Neural progenitor cell (in vitro differentiated cells): ENCODE data around the gene SAV1. TPM values are rescaled to one million over a fixed set of nuclear protein-coding genes. Genes with fewer than 3 reads are reported as not detected.
A peak's percentile ranks its signal among the peaks of the same experiment; 100 is the strongest.

ENCODE experiments used
- DNase-seq: peaks from one replicate; pipeline ENCODE4 v3.0.0-alpha.2; 2016; ENCODE audit warnings: low spot score
- H2AFZ ChIP-seq: fragments of 200-600 bp; sonication (generic); replicated peaks from 2 replicates; pipeline ENCODE4 v1.6.1; 2016; ENCODE audit warnings: antibody characterized with exemption
- H3F3A ChIP-seq: fragments of 200-600 bp; sonication (generic); 2 replicates; pipeline ENCODE4 v1.6.1; 2016; ENCODE audit warnings: antibody characterized with exemption, low read depth
- H3K27ac ChIP-seq: fragments of 200-600 bp; sonication (generic); 2 replicates; pipeline ENCODE4 v1.5.1; 2016; ENCODE audit warnings: mild to moderate bottlenecking
- H3K27me3 ChIP-seq: fragments of 200-600 bp; sonication (generic); 2 replicates; pipeline ENCODE4 v1.6.1; 2016; ENCODE audit warnings: mild to moderate bottlenecking, moderate library complexity
- H3K36me3 ChIP-seq: fragments of 200-600 bp; sonication (generic); 2 replicates; pipeline ENCODE4 v1.5.1; 2016
- H3K4me1 ChIP-seq: fragments of 200-600 bp; sonication (generic); 2 replicates; pipeline ENCODE4 v1.6.1; 2016; ENCODE audit warnings: mixed run types
- H3K4me2 ChIP-seq: fragments of 200-600 bp; sonication (generic); 2 replicates; pipeline ENCODE4 v1.6.1; 2016
- H3K4me3 ChIP-seq: fragments of 200-600 bp; sonication (generic); 2 replicates; pipeline ENCODE4 v1.5.1; 2016
- H3K79me2 ChIP-seq: fragments of 200-600 bp; sonication (generic); 2 replicates; pipeline ENCODE4 v1.6.1; 2016; ENCODE audit warnings: low read depth
- H3K9ac ChIP-seq: fragments of 200-600 bp; sonication (generic); 2 replicates; pipeline ENCODE4 v1.6.1; 2016
- H3K9me3 ChIP-seq: fragments of 200-600 bp; sonication (generic); 2 replicates; pipeline ENCODE4 v1.5.1; 2016; ENCODE audit warnings: low read depth
- H4K20me1 ChIP-seq: fragments of 200-600 bp; sonication (generic); 2 replicates; pipeline ENCODE4 v1.6.1; 2016; ENCODE audit warnings: low read depth
- H3K27ac Mint-ChIP-seq: 3 replicates; pipeline ENCODE4 v1.8.0; 2021; ENCODE audit warnings: mixed read lengths
- H3K27me3 Mint-ChIP-seq: 2 replicates; pipeline ENCODE4 v1.8.0; 2022; ENCODE audit warnings: low read depth, mild to moderate bottlenecking, inconsistent platforms, moderate library complexity, mixed read lengths; ENCODE audit not compliant: insufficient read depth
- H3K36me3 Mint-ChIP-seq: 3 replicates; pipeline ENCODE4 v1.8.0; 2021; ENCODE audit warnings: mixed read lengths
- H3K4me1 Mint-ChIP-seq: 3 replicates; pipeline ENCODE4 v1.8.0; 2021; ENCODE audit warnings: mixed read lengths
- H3K4me3 Mint-ChIP-seq: 3 replicates; pipeline ENCODE4 v1.8.0; 2021; ENCODE audit warnings: mild to moderate bottlenecking, moderate library complexity, mixed read lengths
- H3K9me3 Mint-ChIP-seq: 3 replicates; pipeline ENCODE4 v1.8.0; 2020; ENCODE audit warnings: mixed read lengths
- CTCF ChIP-seq: fragments of 200-600 bp; sonication (generic); IDR thresholded peaks from 2 replicates; pipeline ENCODE4 v1.5.1; 2017; ENCODE audit warnings: antibody characterized with exemption, mild to moderate bottlenecking
- EZH2 ChIP-seq: fragments of 200-600 bp; sonication (generic); IDR thresholded peaks from 2 replicates; pipeline ENCODE4 v1.6.1; 2017; ENCODE audit warnings: antibody characterized with exemption, mild to moderate bottlenecking, moderate library complexity
- EZH2phosphoT487 ChIP-seq: fragments of 200-600 bp; sonication (generic); IDR thresholded peaks from 2 replicates; pipeline ENCODE4 v1.6.1; 2017; ENCODE audit warnings: antibody characterized with exemption
- total RNA-seq: library from RNA; depleted of rRNA; stranded (reverse); fragments of >200 nt; gene quantifications from 2 replicates; pipeline ENCODE4 v1.2.3, GENCODE V29; 2015; ENCODE audit warnings: low replicate concordance

Gene SAV1
- total RNA-seq, 1 donor from 2014 or later, result 34.5 TPM

- peak; percentile 33 for DNase-seq
- H3K79me2 ChIP-seq, result peaks cover 78% of the 10 kb centered on the region
- H3K27me3 ChIP-seq, result no peaks in the 10 kb centered on the region
- H3K27ac ChIP-seq, result no peak overlapping the region
- H3K36me3 ChIP-seq, result no peaks in the 10 kb centered on the region
- no peak overlapping the region for H3K4me3 Mint-ChIP-seq
- no peak overlapping the region for H3K4me3 ChIP-seq
- no peaks in the 10 kb centered on the region for H3K27me3 Mint-ChIP-seq
- peaks cover 11% of the 10 kb centered on the region for H3K4me1 Mint-ChIP-seq
- H3K4me1 ChIP-seq, result peaks cover 14% of the 10 kb centered on the region
- H3K9ac ChIP-seq, result no peak overlapping the region
- H3K9me3 Mint-ChIP-seq, result no peaks in the 10 kb centered on the region
- H4K20me1 ChIP-seq, result peaks cover 7% of the 10 kb centered on the region
- TF ChIP-seq EZH2phosphoT487 (no peak), CTCF (no peak)
- no peaks in the 10 kb centered on the region for H3K9me3 ChIP-seq
- peak overlapping the region; percentile 16 for H3K4me2 ChIP-seq
- peaks cover 32% of the 10 kb centered on the region for H3K36me3 Mint-ChIP-seq
- H3F3A ChIP-seq, result no peaks in the 10 kb centered on the region
- no peak overlapping the region for H2AFZ ChIP-seq
- peak overlapping the region; percentile 52 for H3K27ac Mint-ChIP-seq
Measured at GRCh38 chr14:50658203-50658602, 9.9 kb downstream of the SAV1 start.

GRCh38 chr14:50657753-50658152 lies 10.4 kb downstream of the SAV1 start:
- peak overlapping the region; percentile 16 for H3K4me2 ChIP-seq
- no peaks in the 10 kb centered on the region for H3K27me3 ChIP-seq
- peaks cover 76% of the 10 kb centered on the region for H3K79me2 ChIP-seq
- H3K36me3 ChIP-seq, result no peaks in the 10 kb centered on the region
- H4K20me1 ChIP-seq, result peaks cover 7% of the 10 kb centered on the region
- no peak overlapping the region for H2AFZ ChIP-seq
- Mint-ChIP-seq H3K9me3 (no peaks in the 10 kb centered on the region), H3K4me3 (no peak overlapping the region), H3K27ac (peak overlapping the region; percentile 52), H3K27me3 (no peaks in the 10 kb centered on the region), H3K4me1 (peaks cover 11% of the 10 kb centered on the region), H3K36me3 (peaks cover 30% of the 10 kb centered on the region)
- H3K4me3 ChIP-seq, result no peak overlapping the region
- peaks cover 14% of the 10 kb centered on the region for H3K4me1 ChIP-seq
- no peak overlapping the region for H3K27ac ChIP-seq
- no peak for TF ChIP-seq EZH2phosphoT487
- no peak for TF ChIP-seq CTCF
- TF ChIP-seq EZH2, result no peak
- no peaks in the 10 kb centered on the region for H3F3A ChIP-seq
- H3K9ac ChIP-seq, result no peak overlapping the region
- no peak for DNase-seq
- H3K9me3 ChIP-seq, result no peaks in the 10 kb centered on the region

- no peak for DNase-seq
- Histone ChIP-seq H3K27ac (no peak overlapping the region), H3K9me3 (no peaks in the 10 kb centered on the region), H4K20me1 (peaks cover 7% of the 10 kb centered on the region), H3K27me3 (no peaks in the 10 kb centered on the region), H3K36me3 (no peaks in the 10 kb centered on the region), H3K9ac (no peak overlapping the region), H2AFZ (no peak overlapping the region), H3K79me2 (peaks cover 79% of the 10 kb centered on the region), H3K4me1 (peaks cover 14% of the 10 kb centered on the region), H3K4me3 (no peak overlapping the region), H3K4me2 (no peak overlapping the region), H3F3A (no peaks in the 10 kb centered on the region)
- TF ChIP-seq CTCF, result no peak
- no peak for TF ChIP-seq EZH2phosphoT487
- no peak for TF ChIP-seq EZH2
- H3K27me3 Mint-ChIP-seq, result no peaks in the 10 kb centered on the region
- H3K36me3 Mint-ChIP-seq, result peaks cover 31% of the 10 kb centered on the region
- H3K27ac Mint-ChIP-seq, result no peak overlapping the region
- no peaks in the 10 kb centered on the region for H3K9me3 Mint-ChIP-seq
- H3K4me1 Mint-ChIP-seq, result peaks cover 11% of the 10 kb centered on the region
- no peak overlapping the region for H3K4me3 Mint-ChIP-seq
Measured at GRCh38 chr14:50656776-50657175, 11.3 kb downstream of the SAV1 start.
